ENCODE data around the gene NPR1.

- TF ChIP-seq CTCF (conservative IDR thresholded peaks at IDR 0.05; ENCODE audit: low read depth, low read length) (no peak), EZH2 (IDR thresholded peaks at IDR 0.05; ENCODE audit: borderline replicate concordance, low read depth, low read length, poor library complexity, severe bottlenecking) (no peak)
Observed at GRCh38 chr1:153733970-153734369, 55.5 kb downstream of the NPR1 start.
